ENCODE data around the gene IRF5.
A peak's percentile ranks its signal among the peaks of the same experiment; 100 is the strongest.
"Not testable (repeated sequence)": the region's sequence is repeated elsewhere in the genome, so short reads cannot be mapped to it uniquely, and the experiment has no call there.

Gene IRF5

DNA sequence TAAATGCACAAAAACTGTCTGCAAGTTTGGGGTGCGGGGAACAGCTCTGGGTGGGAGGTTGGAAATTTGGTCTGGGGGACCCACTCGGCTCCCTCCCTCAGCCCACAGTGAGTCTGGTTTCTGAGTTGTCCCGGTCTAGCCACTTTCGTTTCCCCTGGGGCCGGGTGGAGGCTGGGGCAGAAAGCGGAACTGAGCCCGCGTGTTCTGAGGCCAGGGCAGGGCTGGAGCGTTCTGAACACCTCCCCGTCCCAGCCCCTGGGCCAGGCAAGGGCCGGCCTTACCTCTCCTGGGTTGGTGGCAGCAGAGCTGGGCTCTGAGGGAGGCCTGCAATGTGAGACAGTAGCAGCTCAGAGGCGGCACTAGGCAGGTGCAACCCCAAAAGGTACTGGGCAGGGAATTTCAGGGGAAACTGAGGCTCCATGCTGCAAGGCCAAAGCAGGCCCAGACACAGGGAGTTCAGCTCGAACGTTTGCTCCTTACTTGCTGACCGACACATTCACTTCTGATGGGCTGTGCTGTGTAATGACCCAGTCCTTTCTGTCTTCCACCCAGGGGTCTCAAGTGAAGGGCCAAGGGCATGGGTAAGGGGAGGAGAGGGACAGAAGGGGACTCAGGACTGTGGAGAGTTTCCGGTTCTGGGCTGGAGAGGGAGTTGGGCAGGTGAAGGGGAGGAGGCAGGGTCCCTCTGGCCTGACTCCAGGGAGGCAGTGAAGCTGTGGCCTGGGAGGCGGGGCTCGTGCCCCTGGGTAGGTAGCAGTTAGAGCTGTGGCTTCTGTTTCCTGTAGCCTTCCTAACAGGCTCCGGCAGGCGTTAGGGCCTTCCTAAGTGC, 3.0 kb downstream of the IRF5 start:
- no peak for DNase-seq

DNA sequence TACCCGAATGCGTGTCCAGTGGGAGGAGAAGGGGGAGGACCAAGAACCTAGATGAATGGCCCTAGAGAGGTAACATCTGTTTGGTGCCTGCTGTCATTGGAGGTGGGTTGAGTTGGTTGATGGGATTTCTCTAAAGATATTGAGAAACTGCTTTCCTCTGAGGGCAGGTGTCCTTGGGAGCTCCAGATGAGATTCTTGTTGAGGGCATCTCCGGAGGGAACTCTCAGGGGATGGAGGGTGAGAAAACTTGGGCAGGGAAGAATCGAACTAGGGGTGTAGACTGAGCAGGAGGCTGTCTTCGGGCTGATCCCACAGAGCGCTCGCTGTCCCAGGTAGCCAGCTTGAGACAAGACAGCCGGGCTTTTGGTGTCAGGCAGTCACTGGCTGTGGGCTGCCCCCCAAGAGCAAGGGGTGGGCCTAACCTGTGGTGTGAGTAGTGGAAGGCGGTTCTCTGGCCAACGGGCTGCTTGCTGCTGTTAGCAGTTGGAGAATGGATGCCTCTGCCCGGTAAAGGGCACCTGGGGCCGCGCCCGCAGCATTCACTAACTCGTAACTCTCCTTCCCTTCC, 3.7 kb downstream of the IRF5 start:
- DNase-seq, result no peak

- no peak for DNase-seq
These were observed 4.3 kb downstream of the IRF5 start for GRCh38 chr7:128941946-128942526.

GRCh38 chr7:128943251-128943650, 5.5 kb downstream of the IRF5 start:
- DNase-seq, result not testable (repeated sequence)

DNA sequence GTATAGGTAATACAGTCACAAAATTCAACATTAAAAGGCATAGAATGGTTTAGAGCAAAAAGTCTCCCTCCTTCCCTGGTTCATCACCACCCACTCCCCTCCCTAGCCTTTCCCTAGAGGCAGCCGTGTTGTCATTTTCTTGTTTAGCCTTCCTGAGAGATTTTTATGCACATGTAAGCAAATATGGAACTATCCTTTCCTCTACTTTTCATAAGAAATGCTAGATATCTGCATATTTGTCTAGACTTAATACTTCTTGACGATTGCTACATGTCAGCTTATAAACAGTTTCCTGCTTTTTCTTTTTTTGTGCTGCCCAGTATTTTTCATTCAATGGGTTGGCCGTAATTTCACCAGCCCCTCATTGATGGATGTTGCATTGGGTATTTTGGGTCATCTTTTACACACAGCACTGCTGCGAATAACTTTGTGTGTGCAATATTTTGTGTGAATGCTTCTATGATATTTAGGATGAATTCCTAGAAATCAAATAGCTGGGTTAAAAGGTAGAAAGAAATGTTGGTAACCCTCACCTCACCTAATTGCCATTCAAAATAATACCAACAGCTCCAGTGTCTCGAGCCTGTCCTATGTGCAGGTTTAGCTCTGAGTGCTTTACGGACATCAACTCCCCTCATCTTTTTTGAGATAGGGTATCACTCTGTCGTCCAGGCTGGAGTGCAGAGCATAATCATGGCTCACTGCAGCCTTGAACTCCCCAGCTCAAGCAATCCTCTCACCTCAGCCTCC, 6.9 kb downstream of the IRF5 start:
- no peak for DNase-seq

DNA sequence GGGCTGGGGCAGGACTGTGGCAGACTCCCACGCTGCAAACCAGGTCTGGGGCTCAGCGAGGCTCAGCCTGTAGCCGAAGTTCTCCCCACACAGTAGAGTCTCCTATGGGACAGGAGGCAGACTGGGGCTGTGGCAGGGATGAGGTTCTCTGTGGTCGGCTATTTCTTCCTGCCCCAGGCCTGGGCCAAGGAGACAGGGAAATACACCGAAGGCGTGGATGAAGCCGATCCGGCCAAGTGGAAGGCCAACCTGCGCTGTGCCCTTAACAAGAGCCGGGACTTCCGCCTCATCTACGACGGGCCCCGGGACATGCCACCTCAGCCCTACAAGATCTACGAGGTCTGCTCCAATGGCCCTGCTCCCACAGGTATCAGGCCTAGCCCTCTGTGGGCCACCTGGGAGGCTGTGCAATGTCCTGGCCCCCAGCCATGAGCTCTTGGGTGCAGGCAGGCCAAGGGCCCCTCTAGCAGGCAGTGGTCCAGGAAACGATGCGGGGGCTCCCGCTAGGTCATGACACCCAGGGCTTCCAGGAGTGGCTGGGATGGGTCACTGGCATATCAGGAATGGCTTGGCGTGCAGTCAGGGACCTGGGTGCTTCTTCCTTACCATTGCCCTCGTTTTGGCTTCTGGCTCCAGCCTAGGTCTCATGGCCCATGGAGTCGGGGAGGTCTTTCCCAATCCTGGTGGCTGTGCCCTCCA, 8.1 kb downstream of the IRF5 start:
- no peak for DNase-seq

DNA sequence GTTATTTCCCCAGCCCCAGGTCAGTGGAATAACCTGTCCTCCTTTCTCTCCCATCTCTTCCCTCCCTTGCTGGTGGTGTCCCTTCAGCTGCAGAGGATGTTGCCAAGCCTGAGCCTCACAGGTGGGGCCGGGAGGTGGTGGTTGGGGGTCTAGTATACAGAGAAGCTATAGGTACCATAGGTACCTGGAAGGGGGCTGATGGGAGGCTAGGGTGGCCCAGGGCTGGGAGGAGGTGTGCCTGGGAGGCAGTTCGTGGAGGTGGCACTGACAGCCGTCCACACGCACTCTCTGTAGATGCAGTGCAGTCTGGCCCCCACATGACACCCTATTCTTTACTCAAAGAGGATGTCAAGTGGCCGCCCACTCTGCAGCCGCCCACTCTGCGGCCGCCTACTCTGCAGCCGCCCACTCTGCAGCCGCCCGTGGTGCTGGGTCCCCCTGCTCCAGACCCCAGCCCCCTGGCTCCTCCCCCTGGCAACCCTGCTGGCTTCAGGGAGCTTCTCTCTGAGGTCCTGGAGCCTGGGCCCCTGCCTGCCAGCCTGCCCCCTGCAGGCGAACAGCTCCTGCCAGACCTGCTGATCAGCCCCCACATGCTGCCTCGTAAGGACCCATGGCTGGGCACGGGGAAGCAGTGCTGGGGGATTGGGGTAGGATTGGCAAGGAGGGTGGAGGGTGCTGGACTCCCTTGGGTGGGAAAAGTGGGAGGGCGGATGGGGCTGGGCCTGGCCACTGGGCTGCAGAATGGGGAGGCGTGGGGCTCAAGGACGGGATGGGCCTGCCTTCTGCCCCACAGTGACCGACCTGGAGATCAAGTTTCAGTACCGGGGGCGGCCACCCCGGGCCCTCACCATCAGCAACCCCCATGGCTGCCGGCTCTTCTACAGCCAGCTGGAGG, 9.5 kb downstream of the IRF5 start:
- DNase-seq, result no peak

- no peak for DNase-seq
These were observed 10.1 kb downstream of the IRF5 start for GRCh38 chr7:128947854-128948253.

DNA sequence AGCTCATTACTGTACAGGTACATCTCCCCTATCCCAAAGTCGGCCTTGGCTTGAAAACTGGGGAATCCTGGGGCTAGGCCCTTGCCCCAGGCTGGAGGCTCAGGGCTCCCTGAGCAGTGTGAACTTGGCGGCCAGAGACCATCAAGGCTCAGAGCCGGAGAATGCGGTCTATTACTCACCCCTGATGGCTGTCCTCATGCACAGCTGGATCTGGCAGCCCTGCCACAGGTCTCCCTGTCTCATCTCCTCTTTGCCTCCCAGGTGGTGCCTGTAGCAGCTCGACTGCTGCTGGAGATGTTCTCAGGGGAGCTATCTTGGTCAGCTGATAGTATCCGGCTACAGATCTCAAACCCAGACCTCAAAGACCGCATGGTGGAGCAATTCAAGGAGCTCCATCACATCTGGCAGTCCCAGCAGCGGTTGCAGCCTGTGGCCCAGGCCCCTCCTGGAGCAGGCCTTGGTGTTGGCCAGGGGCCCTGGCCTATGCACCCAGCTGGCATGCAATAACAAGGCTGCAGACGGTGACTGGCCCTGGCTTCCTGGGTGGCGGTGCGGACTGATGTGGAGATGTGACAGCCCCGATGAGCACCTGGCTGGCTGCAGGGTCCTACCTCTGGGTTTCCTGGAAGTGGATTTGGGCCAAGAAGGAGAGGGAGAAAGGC, 10.7 kb downstream of the IRF5 start:
- DNase-seq, result no peak

DNA sequence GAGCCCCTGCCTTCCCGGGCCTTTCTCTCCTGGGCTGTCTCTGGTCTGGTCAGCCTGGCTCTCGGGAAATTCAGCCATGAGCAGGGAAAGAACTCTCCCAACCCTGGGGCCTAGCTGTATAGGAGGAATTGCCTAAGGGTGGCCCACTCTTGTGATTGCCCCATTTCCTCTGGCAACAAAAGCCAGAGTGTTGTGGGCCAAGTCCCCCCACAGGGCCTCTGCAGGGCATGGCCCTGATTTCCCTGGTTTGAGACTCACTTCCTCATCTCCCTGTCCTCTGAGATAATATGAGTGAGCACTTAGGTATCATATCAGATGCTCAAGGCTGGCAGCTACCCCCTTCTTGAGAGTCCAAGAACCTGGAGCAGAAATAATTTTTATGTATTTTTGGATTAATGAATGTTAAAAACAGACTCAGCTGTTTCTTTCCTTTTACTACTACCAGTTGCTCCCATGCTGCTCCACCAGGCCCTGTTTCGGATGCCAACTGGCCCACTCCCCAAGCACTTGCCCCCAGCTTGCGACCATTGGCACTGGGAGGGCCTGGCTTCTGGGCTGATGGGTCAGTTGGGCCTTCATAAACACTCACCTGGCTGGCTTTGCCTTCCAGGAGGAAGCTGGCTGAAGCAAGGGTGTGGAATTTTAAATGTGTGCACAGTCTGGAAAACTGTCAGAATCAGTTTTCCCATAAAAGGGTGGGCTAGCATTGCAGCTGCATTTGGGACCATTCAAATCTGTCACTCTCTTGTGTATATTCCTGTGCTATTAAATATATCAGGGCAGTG, 11.4 kb downstream of the IRF5 start:
- no peak for DNase-seq

DNA sequence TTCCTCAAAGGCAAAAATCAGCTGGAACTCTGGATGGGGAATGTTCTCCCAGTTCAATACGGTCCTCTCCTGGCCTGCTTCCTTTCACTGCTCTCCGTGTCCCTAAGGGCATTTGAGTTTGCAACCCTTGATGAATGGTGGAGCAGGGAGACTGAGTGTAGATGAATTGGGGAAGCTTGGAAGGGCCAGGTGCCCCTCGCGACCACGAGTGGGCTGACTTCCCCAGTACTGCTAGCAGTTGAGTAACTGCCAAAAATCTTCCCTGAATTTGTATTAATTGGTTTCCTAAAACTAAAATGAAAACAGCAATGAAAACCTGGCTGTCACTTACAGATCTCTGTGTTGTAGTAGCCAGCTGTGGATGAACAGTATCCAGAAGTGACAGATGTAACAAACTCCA, 13.6 kb downstream of the IRF5 start:
- no peak for DNase-seq

GRCh38 chr7:128954150-128954549, 16.4 kb downstream of the IRF5 start:
- DNase-seq, result no peak

DNA sequence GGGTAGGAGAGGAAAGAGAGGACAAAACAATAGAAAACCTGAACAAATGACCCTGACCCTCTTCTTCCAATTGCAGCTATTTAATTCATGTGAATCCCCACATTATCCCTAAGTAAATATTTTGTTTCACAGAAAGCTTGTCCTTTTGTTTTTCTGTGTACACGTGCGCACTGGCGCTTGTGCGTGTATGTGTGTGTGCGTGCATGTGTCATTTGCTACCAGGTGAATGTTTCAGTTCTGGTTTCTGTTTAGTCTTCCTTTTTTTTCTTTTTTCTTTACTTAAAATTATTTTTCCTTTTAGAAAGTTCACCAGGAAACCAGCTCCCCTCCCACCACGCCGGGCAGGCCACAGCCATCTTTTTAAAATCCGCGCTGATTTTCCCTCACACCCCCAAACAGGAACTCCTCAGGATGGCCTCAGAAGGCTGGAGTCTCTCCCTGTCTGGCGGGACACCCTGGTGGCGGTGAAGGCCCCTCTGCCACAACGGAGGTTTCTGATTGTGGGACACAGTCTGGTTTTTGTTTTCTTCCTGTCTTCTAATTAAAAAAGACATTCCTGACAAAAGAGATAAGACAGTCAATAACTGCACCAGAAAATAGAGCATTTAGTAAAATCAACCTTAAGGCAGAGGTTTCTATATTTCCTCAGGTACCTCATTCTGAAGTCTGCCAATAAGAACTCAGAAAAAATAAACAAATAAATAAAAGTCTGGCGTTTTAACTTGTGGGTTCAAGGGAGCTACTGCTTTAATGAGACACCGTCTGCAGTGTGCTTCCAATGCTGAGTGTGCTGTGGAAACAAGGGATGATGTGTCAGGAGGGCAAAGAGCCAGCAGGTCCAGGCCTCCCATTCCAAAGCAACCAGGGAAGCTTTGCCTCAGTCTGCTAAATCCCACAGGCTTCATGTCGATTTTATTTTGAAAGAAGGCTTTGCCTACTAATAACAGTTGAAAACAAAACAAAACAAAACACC, 17.4 kb downstream of the IRF5 start:
- peak; percentile 30 for DNase-seq

- no peak for DNase-seq
These were observed 18.3 kb downstream of the IRF5 start for GRCh38 chr7:128955981-128956380.

DNA sequence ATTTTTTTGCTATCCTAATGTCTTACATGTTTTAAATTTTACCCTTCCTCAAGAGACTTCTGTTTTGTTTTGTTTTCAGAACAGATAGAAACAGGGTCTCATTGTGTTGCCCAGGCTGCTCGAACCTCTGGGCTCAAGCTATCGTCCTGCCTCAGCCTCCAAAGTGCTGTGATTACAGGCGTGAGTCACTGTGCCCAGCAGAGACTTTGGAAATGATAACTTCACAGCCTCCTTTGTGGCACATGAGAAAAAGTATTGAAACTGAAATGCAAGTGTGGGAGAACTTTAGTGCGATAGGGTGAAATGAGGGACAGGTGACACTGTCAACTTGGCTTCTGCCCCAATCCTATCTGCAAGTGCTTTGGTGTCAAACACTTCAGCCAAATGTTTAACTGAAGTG, 21.6 kb downstream of the IRF5 start:
- DNase-seq, result no peak

DNA sequence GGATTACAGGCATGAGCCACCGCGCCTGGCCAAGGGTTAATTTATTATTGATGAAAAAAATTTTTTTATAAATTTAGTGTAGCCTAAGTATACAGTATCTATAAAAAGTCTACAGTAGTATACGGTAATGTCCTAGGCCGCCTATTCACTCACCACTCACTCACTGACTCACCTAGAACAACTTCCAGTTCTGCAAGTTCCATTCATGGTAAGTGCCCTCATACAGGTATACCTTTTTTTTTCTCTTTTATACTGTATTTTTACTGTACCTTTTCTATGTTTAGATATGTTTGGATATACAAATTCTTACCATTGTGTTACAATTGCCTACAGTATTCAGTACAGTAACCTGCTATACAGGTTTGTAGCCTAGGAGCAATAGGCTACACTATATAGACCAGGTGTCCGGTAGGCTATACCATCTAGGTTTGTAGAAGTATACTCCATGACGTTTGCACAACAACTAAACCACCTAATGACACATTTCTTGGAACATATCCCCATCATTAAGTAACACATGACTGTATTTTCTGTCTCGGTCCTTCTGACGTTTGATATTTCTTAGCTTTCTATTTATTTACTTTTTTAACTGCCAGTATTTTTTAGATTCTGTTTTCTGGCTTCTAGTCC, 23.4 kb downstream of the IRF5 start:
- DNase-seq, result no peak

- DNase-seq, result peak; percentile 16
These were observed 25.2 kb downstream of the IRF5 start for GRCh38 chr7:128962899-128963298.

GRCh38 chr7:128963327-128963757, 25.6 kb downstream of the IRF5 start:
- peak; percentile 34 for DNase-seq

- no peak for DNase-seq
These were observed 30.9 kb downstream of the IRF5 start for GRCh38 chr7:128968624-128969023.
